ENCODE measurements around the gene TNFRSF21. TPM values are rescaled to one million over a fixed set of nuclear protein-coding genes. Genes with fewer than 3 reads are reported as not detected.

TNFRSF21 gene
- total RNA-seq, 3 donors from 2014 or later: 10.2 to 21.4 (median 20.9) TPM

GRCh38 chr6:47265971-47266370 is 43.7 kb downstream of the TNFRSF21 start:
- Histone ChIP-seq H3K36me3 (no peaks in the 10 kb centered on the region), H3K4me1 (no peaks in the 10 kb centered on the region), H3K27me3 (no peaks in the 10 kb centered on the region), H3K4me3 (no peak overlapping the region), H3K9me3 (no peaks in the 10 kb centered on the region), H3K27ac (no peak overlapping the region)
- DNase-seq (ENCODE audit: low spot score in 2 of 2): no peak
- no peak for TF ChIP-seq POLR2A (IDR thresholded peaks at IDR 0.05)
- no peak for TF ChIP-seq POLR2AphosphoS5 (IDR thresholded peaks at IDR 0.05)
- TF ChIP-seq CTCF (IDR thresholded peaks at IDR 0.05): no peak
- intact Hi-C loops (cut with DNase I; ENCODE audit: low total_unique reads): no loop called here

- Histone ChIP-seq H3K36me3 (no peaks in the 10 kb centered on the region), H3K27ac (no peak overlapping the region), H3K4me3 (no peak overlapping the region), H3K4me1 (no peaks in the 10 kb centered on the region), H3K27me3 (no peaks in the 10 kb centered on the region), H3K9me3 (no peaks in the 10 kb centered on the region)
- DNase-seq (ENCODE audit: low spot score in 2 of 2): no peak
- intact Hi-C loops (cut with DNase I; ENCODE audit: low total_unique reads): no loop called here
- TF ChIP-seq CTCF (IDR thresholded peaks at IDR 0.05): no peak
- no peak for TF ChIP-seq POLR2A (IDR thresholded peaks at IDR 0.05)
- no peak for TF ChIP-seq POLR2AphosphoS5 (IDR thresholded peaks at IDR 0.05)
Measured at GRCh38 chr6:47264775-47265184, 44.9 kb downstream of the TNFRSF21 start.

GRCh38 chr6:47263268-47263667 is 46.4 kb downstream of the TNFRSF21 start:
- TF ChIP-seq POLR2A (IDR thresholded peaks at IDR 0.05) (no peak), POLR2AphosphoS5 (IDR thresholded peaks at IDR 0.05) (no peak), CTCF (IDR thresholded peaks at IDR 0.05) (no peak)
- Histone ChIP-seq H3K4me3 (no peak overlapping the region), H3K27ac (no peak overlapping the region)

GRCh38 chr6:47262231-47262630 is 47.5 kb downstream of the TNFRSF21 start:
- H3K4me1 ChIP-seq: no peaks in the 10 kb centered on the region
- no peak for DNase-seq (ENCODE audit: low spot score in 2 of 2)
- H3K27ac ChIP-seq: no peak overlapping the region
- H3K4me3 ChIP-seq: no peak overlapping the region
- H3K36me3 ChIP-seq: no peaks in the 10 kb centered on the region
- no peaks in the 10 kb centered on the region for H3K9me3 ChIP-seq
- intact Hi-C loops (cut with DNase I; ENCODE audit: low total_unique reads): no loop called here
- no peak for TF ChIP-seq POLR2AphosphoS5 (IDR thresholded peaks at IDR 0.05)
- TF ChIP-seq POLR2A (IDR thresholded peaks at IDR 0.05): no peak
- TF ChIP-seq CTCF (IDR thresholded peaks at IDR 0.05): no peak
- H3K27me3 ChIP-seq: no peaks in the 10 kb centered on the region

More at GRCh38 chr6:47263268-47263667, 46.4 kb downstream of the TNFRSF21 start:
- Histone ChIP-seq H3K4me1 (no peaks in the 10 kb centered on the region), H3K27me3 (no peaks in the 10 kb centered on the region), H3K9me3 (no peaks in the 10 kb centered on the region), H3K36me3 (no peaks in the 10 kb centered on the region)
- intact Hi-C loops (cut with DNase I; ENCODE audit: low total_unique reads): no loop called here
- no peak for DNase-seq (ENCODE audit: low spot score in 2 of 2)

- Histone ChIP-seq H3K4me3 (no peak overlapping the region), H3K27ac (no peak overlapping the region), H3K9me3 (no peaks in the 10 kb centered on the region), H3K27me3 (no peaks in the 10 kb centered on the region), H3K4me1 (no peaks in the 10 kb centered on the region), H3K36me3 (no peaks in the 10 kb centered on the region)
- no peak for DNase-seq (ENCODE audit: low spot score in 2 of 2)
- TF ChIP-seq CTCF (IDR thresholded peaks at IDR 0.05): no peak
- intact Hi-C loops (cut with DNase I; ENCODE audit: low total_unique reads): no loop called here
Measured at GRCh38 chr6:47261191-47261590, 48.5 kb downstream of the TNFRSF21 start.
